Right atrium auricular region (tissue), 2 donors: ENCODE data around the gene CAMK1D. TPM values are rescaled to one million over a fixed set of nuclear protein-coding genes. Genes with fewer than 3 reads are reported as not detected.

Source experiments
- DNase-seq: peaks from one replicate; pipeline ENCODE4 v3.0.0-alpha.2; 2019; ENCODE audit warnings: low spot score
- H3K27ac ChIP-seq, 2 donors: fragments of 200-600 bp; sonication (generic); 1 replicate in 1 of 2; 2 replicates in 1 of 2; pipeline ENCODE4 v1.5.1; 2016 to 2019
- H3K27me3 ChIP-seq, 2 donors: fragments of 200-600 bp; sonication (generic); one replicate each; pipeline versions ENCODE4 v1.5.1 to v1.6.0; 2017 to 2019
- H3K36me3 ChIP-seq: fragments of 200-600 bp; sonication (generic); one replicate; pipeline ENCODE4 v1.5.1; 2016
- H3K4me1 ChIP-seq, 2 donors: fragments of 200-600 bp; sonication (generic); one replicate each; pipeline versions ENCODE4 v1.5.1 to v1.6.0; 2017 to 2019
- H3K4me3 ChIP-seq, 2 donors: fragments of 200-600 bp; sonication (generic); 1 replicate in 1 of 2; 2 replicates in 1 of 2; pipeline ENCODE4 v1.5.1; 2017 to 2019; ENCODE audit warnings: mild to moderate bottlenecking in 1 of 2, moderate library complexity in 1 of 2
- H3K9me3 ChIP-seq, 2 donors: fragments of 200-600 bp; sonication (generic); one replicate each; pipeline ENCODE4 v1.5.1; 2019
- total RNA-seq, 2 donors: library from RNA; depleted of rRNA; stranded (reverse); fragments of >200 nt; gene quantifications; one replicate each; pipeline ENCODE4 v1.1.0, GENCODE V29; 2016
- TF ChIP-seq, protein P1 (sequence below), 2 donors: fragments of 200-600 bp; sonication (generic); IDR thresholded peaks; one replicate each; pipeline ENCODE4 v1.5.1; 2019; ENCODE audit warnings: antibody characterized with exemption in 2 of 2

The CAMK1D gene
- total RNA-seq, 2 donors from 2014 or later, result 24.5 to 27.2 TPM

DNA sequence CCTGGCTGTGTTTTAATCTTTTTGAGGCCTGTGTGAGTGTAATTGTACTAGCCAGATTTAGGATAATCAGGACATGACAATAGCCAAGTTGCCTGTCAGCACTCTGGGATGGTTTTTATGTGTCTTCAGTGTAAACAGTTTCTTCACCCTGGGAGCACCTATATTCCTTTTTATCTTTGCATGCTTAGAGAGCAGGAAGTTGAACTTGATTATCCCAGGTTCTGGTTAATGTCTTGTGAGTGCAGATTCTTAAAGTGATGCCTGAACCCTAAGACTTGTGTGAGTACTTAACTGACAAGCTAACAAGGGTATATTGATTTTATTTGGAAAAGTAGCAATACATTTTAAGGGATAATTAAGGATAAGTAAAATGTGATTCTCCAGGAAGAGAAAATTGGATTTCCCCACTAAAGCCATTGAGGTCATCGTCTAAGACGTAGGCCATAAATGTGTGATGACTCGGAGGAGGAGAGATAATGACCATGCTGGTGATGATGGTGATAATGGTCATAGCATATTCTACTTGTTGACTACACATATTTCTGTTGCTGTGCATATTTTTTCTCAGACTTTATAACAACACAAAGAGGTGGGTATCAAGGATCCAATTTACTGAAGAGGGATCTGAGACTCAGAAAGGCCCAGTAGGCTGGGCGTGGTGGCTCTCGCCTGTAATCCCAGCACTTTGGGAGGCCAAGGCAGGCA, 234.7 kb downstream of the CAMK1D start:
- TF ChIP-seq, protein P1, sequence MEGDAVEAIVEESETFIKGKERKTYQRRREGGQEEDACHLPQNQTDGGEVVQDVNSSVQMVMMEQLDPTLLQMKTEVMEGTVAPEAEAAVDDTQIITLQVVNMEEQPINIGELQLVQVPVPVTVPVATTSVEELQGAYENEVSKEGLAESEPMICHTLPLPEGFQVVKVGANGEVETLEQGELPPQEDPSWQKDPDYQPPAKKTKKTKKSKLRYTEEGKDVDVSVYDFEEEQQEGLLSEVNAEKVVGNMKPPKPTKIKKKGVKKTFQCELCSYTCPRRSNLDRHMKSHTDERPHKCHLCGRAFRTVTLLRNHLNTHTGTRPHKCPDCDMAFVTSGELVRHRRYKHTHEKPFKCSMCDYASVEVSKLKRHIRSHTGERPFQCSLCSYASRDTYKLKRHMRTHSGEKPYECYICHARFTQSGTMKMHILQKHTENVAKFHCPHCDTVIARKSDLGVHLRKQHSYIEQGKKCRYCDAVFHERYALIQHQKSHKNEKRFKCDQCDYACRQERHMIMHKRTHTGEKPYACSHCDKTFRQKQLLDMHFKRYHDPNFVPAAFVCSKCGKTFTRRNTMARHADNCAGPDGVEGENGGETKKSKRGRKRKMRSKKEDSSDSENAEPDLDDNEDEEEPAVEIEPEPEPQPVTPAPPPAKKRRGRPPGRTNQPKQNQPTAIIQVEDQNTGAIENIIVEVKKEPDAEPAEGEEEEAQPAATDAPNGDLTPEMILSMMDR (IDR thresholded peaks at IDR 0.05), result no peak

DNA sequence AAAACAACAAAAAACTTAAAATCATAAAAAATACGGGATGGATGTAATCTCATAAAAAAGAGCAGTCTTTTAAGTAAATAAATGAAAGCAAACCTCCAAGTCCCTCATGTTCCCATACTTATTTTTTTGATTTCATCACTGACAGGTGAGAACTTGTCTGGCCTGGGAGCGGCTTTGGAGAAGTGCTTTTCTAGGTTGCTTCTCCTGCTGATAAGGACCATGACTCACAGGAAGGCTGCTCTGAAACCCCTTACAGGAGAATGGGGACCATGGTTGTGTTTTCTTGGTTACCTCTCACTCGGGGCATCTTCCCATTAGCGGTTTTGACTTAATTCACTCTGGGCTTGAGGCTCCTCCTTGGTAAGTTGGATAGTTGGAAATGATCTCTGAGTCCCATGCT, 237.4 kb downstream of the CAMK1D start:
- Histone ChIP-seq H3K4me1 (peaks cover 0 to 27% of the 10 kb centered on the region in 2 donors), H3K4me3 (no peak overlapping the region), H3K27me3 (no peaks in the 10 kb centered on the region), H3K9me3 (peaks cover 0 to 4% of the 10 kb centered on the region in 2 donors), H3K36me3 (no peaks in the 10 kb centered on the region), H3K27ac (no peak overlapping the region)
- TF ChIP-seq, protein P1 (IDR thresholded peaks at IDR 0.05), result no peak
- no peak for DNase-seq

More for the DNA sequence above, 234.7 kb downstream of the CAMK1D start:
- Histone ChIP-seq H3K36me3 (no peaks in the 10 kb centered on the region), H3K4me3 (no peak overlapping the region), H3K27me3 (no peaks in the 10 kb centered on the region), H3K9me3 (peaks cover 0 to 4% of the 10 kb centered on the region in 2 donors), H3K4me1 (peaks cover 0 to 29% of the 10 kb centered on the region in 2 donors), H3K27ac (no peak overlapping the region)
- no peak for DNase-seq

DNA sequence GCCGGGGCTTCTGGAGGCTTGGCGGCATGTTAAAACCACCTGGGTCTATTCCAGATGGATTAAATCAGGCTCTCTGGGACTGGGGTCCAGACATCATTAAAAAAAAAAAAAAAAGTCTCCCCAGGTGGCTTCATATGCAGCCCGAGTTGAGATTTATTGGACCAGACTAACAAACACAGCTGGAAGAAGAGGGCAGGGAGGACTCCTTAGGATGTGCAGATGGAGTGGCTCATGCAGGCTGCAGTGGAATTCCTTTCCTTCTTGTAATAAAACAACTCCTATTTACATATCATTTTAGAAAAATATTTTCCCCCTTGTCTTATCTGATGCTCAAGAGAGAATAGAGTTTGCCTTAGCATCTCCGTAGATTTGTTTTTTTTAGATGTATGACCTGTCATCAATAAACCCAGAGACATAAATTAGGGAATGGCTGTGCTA, 238.1 kb downstream of the CAMK1D start:
- H3K27me3 ChIP-seq, result no peaks in the 10 kb centered on the region
- H3K27ac ChIP-seq, result no peak overlapping the region
- no peak overlapping the region for H3K4me3 ChIP-seq
- H3K36me3 ChIP-seq, result no peaks in the 10 kb centered on the region
- H3K9me3 ChIP-seq, result no peaks in the 10 kb centered on the region
- TF ChIP-seq, protein P1 (IDR thresholded peaks at IDR 0.05), result no peak
- DNase-seq, result no peak
- peaks cover 0 to 27% of the 10 kb centered on the region in 2 donors for H3K4me1 ChIP-seq

DNA sequence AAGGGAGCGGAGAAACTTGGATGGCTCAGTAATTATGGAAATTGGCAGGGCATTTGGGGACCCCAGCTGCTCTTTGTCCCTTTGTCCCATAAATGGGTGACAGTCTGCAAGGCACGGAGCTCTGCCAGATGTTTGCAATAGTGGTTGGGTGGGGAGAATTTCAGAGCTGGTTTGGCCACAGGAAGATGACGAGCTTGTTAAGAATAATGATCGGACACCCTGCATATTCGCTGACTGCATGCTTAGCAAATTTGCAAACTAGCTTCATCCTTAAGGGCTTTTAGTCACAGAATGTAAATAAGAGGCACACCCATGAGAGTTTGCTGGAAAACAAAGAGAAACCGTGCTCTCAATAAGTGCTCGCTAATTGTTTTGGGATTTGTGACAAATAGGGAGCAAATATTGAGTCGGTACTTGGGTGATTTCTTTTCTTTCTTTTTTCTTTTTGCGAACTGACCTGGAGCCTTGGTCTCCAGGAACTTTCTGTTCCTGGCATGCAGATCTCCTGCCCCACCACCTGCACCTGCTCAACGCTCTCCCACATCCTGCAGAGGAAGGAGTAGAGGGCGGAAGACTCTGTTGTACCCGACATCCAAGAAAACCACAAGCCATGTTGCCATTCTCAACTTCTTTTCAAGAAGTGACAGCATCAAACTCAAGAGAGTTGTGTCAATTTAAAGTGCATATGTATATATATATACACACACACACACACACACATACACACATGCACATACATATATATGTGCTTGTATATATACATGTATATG, 238.9 kb downstream of the CAMK1D start:
- DNase-seq, result no peak
- TF ChIP-seq, protein P1 (IDR thresholded peaks at IDR 0.05), result no peak
- no peak overlapping the region for H3K27ac ChIP-seq
- no peaks in the 10 kb centered on the region for H3K27me3 ChIP-seq
- H3K4me1 ChIP-seq, result peaks cover 0 to 27% of the 10 kb centered on the region in 2 donors
- no peaks in the 10 kb centered on the region for H3K9me3 ChIP-seq
- H3K36me3 ChIP-seq, result no peaks in the 10 kb centered on the region
- no peak overlapping the region for H3K4me3 ChIP-seq

DNA sequence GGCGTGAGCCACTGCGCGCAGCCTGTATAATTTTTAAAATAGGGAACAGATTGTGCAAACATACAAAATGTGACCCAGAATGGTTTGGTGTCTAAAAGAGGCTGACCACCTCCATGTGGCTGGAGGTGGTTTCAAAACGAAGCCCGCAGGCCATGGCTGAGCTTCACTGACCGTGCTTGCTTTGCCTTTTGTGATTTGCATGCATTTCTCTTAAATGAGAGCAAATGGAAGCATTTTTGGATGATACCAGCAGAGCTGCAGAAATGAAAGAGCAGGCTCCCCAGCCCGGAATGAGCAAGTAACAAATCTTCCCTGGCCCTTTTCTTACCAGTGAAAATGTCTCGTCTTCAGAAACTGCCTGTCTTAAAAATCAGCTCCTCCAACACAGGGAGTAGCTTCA, 239.9 kb downstream of the CAMK1D start:
- H3K27me3 ChIP-seq, result no peaks in the 10 kb centered on the region
- H3K4me1 ChIP-seq, result peaks cover 0 to 30% of the 10 kb centered on the region in 2 donors
- TF ChIP-seq, protein P1 (IDR thresholded peaks at IDR 0.05), result no peak
- no peak overlapping the region for H3K4me3 ChIP-seq
- H3K9me3 ChIP-seq, result no peaks in the 10 kb centered on the region
- no peak for DNase-seq
- no peak overlapping the region for H3K27ac ChIP-seq
- H3K36me3 ChIP-seq, result no peaks in the 10 kb centered on the region
